ENCODE data around the gene AFG1L. TPM values are rescaled to one million over a fixed set of nuclear protein-coding genes. Genes with fewer than 3 reads are reported as not detected.
"Not testable (repeated sequence)": the region's sequence is repeated elsewhere in the genome, so short reads cannot be mapped to it uniquely, and the experiment has no call there.

AFG1L gene
- total RNA-seq, 3 donors from 2014 or later = 8.4 to 11.7 (median 10.6) TPM

- DNase-seq (no peak), ATAC-seq (no peak)
- TF ChIP-seq CTCF (IDR thresholded peaks at IDR 0.05) = no peak
- Histone ChIP-seq H3K9me3 (no peaks in the 10 kb centered on the region), H3K36me3 (ENCODE audit: low read depth) (no peaks in the 10 kb centered on the region), H3K4me1 (ENCODE audit: low read depth) (no peaks in the 10 kb centered on the region), H3K4me3 (no peak overlapping the region)
- intact Hi-C loops (cut with DNase I, micrococcal nuclease) = no loop called here
Observed at GRCh38 chr6:108446629-108447150, 151.8 kb downstream of the AFG1L start.

GRCh38 chr6:108448481-108448880, 153.6 kb downstream of the AFG1L start:
- TF ChIP-seq CTCF (IDR thresholded peaks at IDR 0.05) = no peak
- no peak overlapping the region for H3K4me3 ChIP-seq
- H3K36me3 ChIP-seq (ENCODE audit: low read depth) = no peaks in the 10 kb centered on the region
- no peaks in the 10 kb centered on the region for H3K4me1 ChIP-seq (ENCODE audit: low read depth)
- intact Hi-C loops (cut with DNase I, micrococcal nuclease) = no loop called here
- H3K9me3 ChIP-seq = no peaks in the 10 kb centered on the region
- no peak for ATAC-seq
- no peak for DNase-seq

GRCh38 chr6:108449717-108450116, 154.9 kb downstream of the AFG1L start:
- H3K36me3 ChIP-seq (ENCODE audit: low read depth); intact Hi-C loops (cut with DNase I, micrococcal nuclease); H3K4me1 ChIP-seq (ENCODE audit: low read depth); DNase-seq; H3K9me3 ChIP-seq; ATAC-seq; H3K4me3 ChIP-seq: not testable (repeated sequence)

- ATAC-seq (no peak), DNase-seq (peak in 1 of 3 donors; percentile 7)
- Histone ChIP-seq H3K9me3 (no peaks in the 10 kb centered on the region), H3K4me3 (no peak overlapping the region), H3K36me3 (ENCODE audit: low read depth) (no peaks in the 10 kb centered on the region), H3K4me1 (ENCODE audit: low read depth) (peaks cover 9% of the 10 kb centered on the region)
- no peak for TF ChIP-seq CTCF (IDR thresholded peaks at IDR 0.05)
- intact Hi-C loops (cut with DNase I, micrococcal nuclease) = no loop called here
Observed at GRCh38 chr6:108451816-108452215, 157.0 kb downstream of the AFG1L start.

GRCh38 chr6:108452711-108453195, 157.9 kb downstream of the AFG1L start:
- ATAC-seq (no peak), DNase-seq (no peak)
- Histone ChIP-seq H3K36me3 (ENCODE audit: low read depth) (no peaks in the 10 kb centered on the region), H3K4me1 (ENCODE audit: low read depth) (peaks cover 9% of the 10 kb centered on the region), H3K9me3 (no peaks in the 10 kb centered on the region), H3K4me3 (no peak overlapping the region)
- TF ChIP-seq CTCF (IDR thresholded peaks at IDR 0.05) = no peak
- intact Hi-C loops (cut with DNase I, micrococcal nuclease) = no loop called here

- H3K36me3 ChIP-seq (ENCODE audit: low read depth) = no peaks in the 10 kb centered on the region
- no peak overlapping the region for H3K4me3 ChIP-seq
- intact Hi-C loops (cut with DNase I, micrococcal nuclease) = no loop called here
- ATAC-seq (peak; percentile 28), DNase-seq (peak in 1 of 3 donors; percentile 9)
- TF ChIP-seq CTCF (IDR thresholded peaks at IDR 0.05) = no peak
- no peaks in the 10 kb centered on the region for H3K9me3 ChIP-seq
- peaks cover 9% of the 10 kb centered on the region for H3K4me1 ChIP-seq (ENCODE audit: low read depth)
Observed at GRCh38 chr6:108453601-108454185, 158.8 kb downstream of the AFG1L start.
